Cerebellar cortex (tissue), 1 donor: ENCODE results near the gene KLHDC7A.

Experiments
- DNase-seq: peaks from one replicate; pipeline ENCODE4 v3.0.0-alpha.2; 2015; ENCODE audit warnings: low spot score

KLHDC7A gene

GRCh38 chr1:18473195-18473815 is 7.4 kb upstream of the KLHDC7A start:
- DNase-seq, result no peak

- no peak for DNase-seq
Measured at GRCh38 chr1:18474559-18475175, 6.1 kb upstream of the KLHDC7A start.

- DNase-seq, result no peak
Measured at GRCh38 chr1:18475234-18475905, 5.4 kb upstream of the KLHDC7A start.

- no peak for DNase-seq
Measured at GRCh38 chr1:18479454-18479853, 1.3 kb upstream of the KLHDC7A start.

GRCh38 chr1:18481190-18481920 is 625 bp downstream of the KLHDC7A start:
- DNase-seq, result no peak

- DNase-seq, result peak; percentile 54
Measured at GRCh38 chr1:18481921-18482701, 1.4 kb downstream of the KLHDC7A start.

- DNase-seq, result no peak
Measured at GRCh38 chr1:18482721-18483425, 2.1 kb downstream of the KLHDC7A start.

GRCh38 chr1:18484276-18484675 is 3.5 kb downstream of the KLHDC7A start:
- DNase-seq, result peak; percentile 70

- DNase-seq, result no peak
Measured at GRCh38 chr1:18484721-18485120, 4.0 kb downstream of the KLHDC7A start.

GRCh38 chr1:18485227-18485626 is 4.5 kb downstream of the KLHDC7A start:
- no peak for DNase-seq

- no peak for DNase-seq
Measured at GRCh38 chr1:18486195-18486594, 5.5 kb downstream of the KLHDC7A start.

- DNase-seq, result no peak
Measured at GRCh38 chr1:18489417-18490143, 8.8 kb downstream of the KLHDC7A start.

- no peak for DNase-seq
Measured at GRCh38 chr1:18491168-18491567, 10.4 kb downstream of the KLHDC7A start.

GRCh38 chr1:18494304-18494703 is 13.6 kb downstream of the KLHDC7A start:
- DNase-seq, result no peak

- no peak for DNase-seq
Measured at GRCh38 chr1:18495635-18496034, 14.9 kb downstream of the KLHDC7A start.

GRCh38 chr1:18496056-18496455 is 15.3 kb downstream of the KLHDC7A start:
- DNase-seq, result no peak

GRCh38 chr1:18496497-18497235 is 15.9 kb downstream of the KLHDC7A start:
- DNase-seq, result no peak

GRCh38 chr1:18501833-18502232 is 21.1 kb downstream of the KLHDC7A start:
- no peak for DNase-seq

- DNase-seq, result no peak
Measured at GRCh38 chr1:18504609-18505008, 23.9 kb downstream of the KLHDC7A start.

GRCh38 chr1:18505666-18506065 is 24.9 kb downstream of the KLHDC7A start:
- no peak for DNase-seq
